Mesothelial cell of epicardium (in vitro differentiated cells): ENCODE data around the gene ANKRD13B. TPM values are rescaled to one million over a fixed set of nuclear protein-coding genes. Genes with fewer than 3 reads are reported as not detected.

ENCODE experiments used
- DNase-seq, 2 experiments: peaks; one replicate each; pipeline ENCODE4 v3.0.0; 2021; ENCODE audit warnings: low spot score in 2 of 2; ENCODE audit not compliant: unreplicated experiment in 2 of 2
- H3K27ac Mint-ChIP-seq: 2 replicates; pipeline ENCODE4 v1.8.0; 2021; ENCODE audit warnings: mixed read lengths
- H3K27me3 Mint-ChIP-seq: 2 replicates; pipeline ENCODE4 v1.8.0; 2021; ENCODE audit warnings: low read depth, mixed read lengths
- H3K36me3 Mint-ChIP-seq: 2 replicates; pipeline ENCODE4 v1.8.0; 2021; ENCODE audit warnings: mixed read lengths
- H3K4me1 Mint-ChIP-seq: 2 replicates; pipeline ENCODE4 v1.8.0; 2021; ENCODE audit warnings: mixed read lengths
- H3K4me3 Mint-ChIP-seq: 2 replicates; pipeline ENCODE4 v1.8.0; 2021; ENCODE audit warnings: mild to moderate bottlenecking, moderate library complexity, mixed read lengths
- H3K9me3 Mint-ChIP-seq: 2 replicates; pipeline ENCODE4 v1.8.0; 2021; ENCODE audit warnings: mixed read lengths
- CTCF ChIP-seq: fragments of 200-600 bp; sonication (generic); IDR thresholded peaks from one replicate; pipeline ENCODE4 v1.5.0; 2021; ENCODE audit warnings: antibody characterized with exemption; ENCODE audit not compliant: unreplicated experiment
- total RNA-seq: library from RNA; stranded (reverse); gene quantifications from 3 replicates; pipeline ENCODE4 v1.2.1, GENCODE V29; 2021

The ANKRD13B gene
- total RNA-seq, 1 donor from 2014 or later = 52.7 TPM

- no peak for TF ChIP-seq CTCF
- Mint-ChIP-seq H3K9me3 (no peaks in the 10 kb centered on the region), H3K36me3 (peaks cover 5% of the 10 kb centered on the region), H3K4me3 (no peak overlapping the region), H3K4me1 (peaks cover 24% of the 10 kb centered on the region), H3K27ac (no peak overlapping the region), H3K27me3 (peaks cover 2% of the 10 kb centered on the region)
- DNase-seq = no peak
Observed at GRCh38 chr17:29571486-29571882, 21.4 kb upstream of the ANKRD13B start.

DNA sequence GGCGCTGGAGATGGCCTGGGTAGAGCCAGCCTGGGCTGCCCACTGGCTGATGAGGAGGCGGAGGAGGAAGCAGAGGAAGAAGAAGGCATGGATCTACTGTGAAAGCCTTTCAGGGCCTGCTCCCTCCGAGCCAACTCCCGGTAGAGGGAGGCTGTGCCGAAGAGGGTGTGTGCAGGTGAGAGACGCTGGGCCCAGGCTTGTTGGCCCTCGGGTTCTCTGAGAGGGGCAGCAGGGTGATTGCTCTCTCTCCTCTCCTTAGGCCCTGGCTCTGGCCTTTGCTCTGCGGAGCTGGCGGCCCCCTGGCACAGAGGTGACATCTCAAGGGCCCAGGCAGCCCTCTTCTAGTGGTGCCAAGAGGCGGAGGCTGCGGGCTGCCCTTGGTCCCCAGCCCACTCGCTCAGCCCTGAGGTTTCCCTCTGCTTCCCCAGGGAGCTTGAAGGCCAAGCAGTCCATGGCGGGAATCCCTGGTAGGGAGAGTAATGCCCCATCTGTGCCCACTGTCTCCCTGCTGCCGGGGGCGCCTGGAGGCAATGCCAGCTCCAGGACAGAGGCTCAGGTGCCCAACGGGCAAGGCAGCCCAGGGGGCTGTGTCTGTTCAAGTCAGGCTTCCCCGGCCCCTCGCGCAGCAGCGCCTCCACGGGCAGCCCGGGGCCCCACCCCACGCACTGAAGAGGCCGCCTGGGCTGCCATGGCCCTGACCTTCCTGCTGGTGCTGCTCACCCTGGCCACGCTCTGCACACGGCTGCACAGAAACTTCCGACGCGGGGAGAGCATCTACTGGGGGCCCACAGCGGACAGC, 20.9 kb upstream of the ANKRD13B start:
- H3K27me3 Mint-ChIP-seq = peaks cover 2% of the 10 kb centered on the region
- H3K27ac Mint-ChIP-seq = no peak overlapping the region
- DNase-seq = no peak
- no peaks in the 10 kb centered on the region for H3K9me3 Mint-ChIP-seq
- no peak overlapping the region for H3K4me3 Mint-ChIP-seq
- no peak for TF ChIP-seq CTCF
- H3K4me1 Mint-ChIP-seq = peaks cover 24% of the 10 kb centered on the region
- peaks cover 5% of the 10 kb centered on the region for H3K36me3 Mint-ChIP-seq

GRCh38 chr17:29572691-29573557, 20.0 kb upstream of the ANKRD13B start:
- Mint-ChIP-seq H3K9me3 (no peaks in the 10 kb centered on the region), H3K4me3 (peak overlapping the region; percentile 40), H3K36me3 (peaks cover 5% of the 10 kb centered on the region), H3K27me3 (peaks cover 2% of the 10 kb centered on the region), H3K27ac (peak overlapping the region; percentile 64), H3K4me1 (peaks cover 24% of the 10 kb centered on the region)
- peak; percentile 37 to 67 for DNase-seq
- TF ChIP-seq CTCF = peak; percentile 56

DNA sequence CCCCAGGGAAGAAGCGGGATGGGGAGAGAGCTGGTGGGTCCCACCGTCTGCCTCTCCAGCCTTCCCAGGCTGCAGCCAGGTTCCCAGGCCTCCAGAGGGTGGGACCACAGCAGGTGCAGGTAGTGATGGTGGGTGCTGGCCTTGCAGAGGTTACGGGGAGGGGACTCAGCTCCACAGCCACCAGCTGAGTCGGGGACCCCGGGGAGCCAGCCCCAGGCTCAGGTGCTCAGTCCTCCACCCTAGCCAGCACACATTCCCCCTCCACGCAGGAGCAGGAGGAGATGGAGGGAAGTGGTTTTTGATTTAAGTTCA, 19.4 kb upstream of the ANKRD13B start:
- Mint-ChIP-seq H3K4me3 (no peak overlapping the region), H3K36me3 (peaks cover 5% of the 10 kb centered on the region)

More for the DNA sequence above, 19.4 kb upstream of the ANKRD13B start:
- no peak for TF ChIP-seq CTCF
- H3K4me1 Mint-ChIP-seq = peaks cover 19% of the 10 kb centered on the region
- H3K9me3 Mint-ChIP-seq = no peaks in the 10 kb centered on the region
- H3K27me3 Mint-ChIP-seq = no peaks in the 10 kb centered on the region
- peak in 1 of 2 experiments; percentile 18 for DNase-seq
- peak overlapping the region; percentile 21 for H3K27ac Mint-ChIP-seq
